Endothelial cell of umbilical vein (primary cell): Measurements from ENCODE around the gene LIX1. TPM values are rescaled to one million over a fixed set of nuclear protein-coding genes. Genes with fewer than 3 reads are reported as not detected.

Experiments
- BruUV-seq: library from RNA; stranded (reverse); fragments of 400-500 nt; replicated peaks from 2 replicates; lab custom pipeline; 2021; lab: Mats Ljungman, UMichigan
- CTCF ChIA-PET: fragments of 300-600, 350-600 bp; sonication (Branson Sonifier 250); formaldehyde crosslinking; loops from one replicate; lab custom pipeline; 2021; ENCODE audit warnings: antibody characterized with exemption, inconsistent platforms; lab: Charles Lee
- POLR2A ChIA-PET: fragments of 300-600, 350-600 bp; sonication (Branson Sonifier 250); formaldehyde crosslinking; loops from one replicate; lab custom pipeline; 2021; ENCODE audit warnings: antibody characterized with exemption, inconsistent platforms; lab: Charles Lee
- DNase-seq: peaks from one replicate; pipeline ENCODE4 v3.0.0-alpha.2; 2011; ENCODE audit warnings: low read depth, low spot score
- FAIRE-seq: peaks from 2 replicates; lab custom pipeline; 2011; peaks lifted over from hg19 to GRCh38; lab: Jason Lieb, UNC
- H2AFZ ChIP-seq: 2 replicates; pipeline ENCODE4 v1.6.0; 2012; ENCODE audit warnings: low read depth, low read length, control low read depth, inconsistent platforms
- H3K27ac ChIP-seq: 2 replicates; pipeline ENCODE4 v1.5.1; 2011; ENCODE audit warnings: low read depth, mild to moderate bottlenecking, control low read depth, low read length, moderate library complexity; ENCODE audit not compliant: insufficient read depth
- H3K27me3 ChIP-seq, 2 experiments: 2 replicates each; pipeline versions ENCODE4 v1.6.0 to v1.6.1; 2011; ENCODE audit warnings: low read length in 2 of 2, mixed read lengths in 1 of 2; ENCODE audit not compliant: control insufficient read depth in 2 of 2, insufficient read depth in 2 of 2
- H3K36me3 ChIP-seq, 2 experiments: 2 replicates in 1 of 2; 3 replicates in 1 of 2; pipeline ENCODE4 v1.5.1; 2011; ENCODE audit warnings: low read length in 2 of 2, mild to moderate bottlenecking in 1 of 2, moderate library complexity in 1 of 2; ENCODE audit not compliant: control insufficient read depth in 2 of 2, insufficient read depth in 2 of 2; ENCODE audit errors: extremely low read depth in 1 of 2
- H3K4me1 ChIP-seq: 3 replicates; pipeline ENCODE4 v1.5.1; 2011; ENCODE audit warnings: mild to moderate bottlenecking, low read length; ENCODE audit not compliant: control insufficient read depth, insufficient read depth; ENCODE audit errors: extremely low read depth
- H3K4me2 ChIP-seq: 2 replicates; pipeline ENCODE4 v1.6.1; 2011; ENCODE audit warnings: low read length, control low read depth, mixed read lengths; ENCODE audit not compliant: insufficient read depth
- H3K4me3 ChIP-seq, 3 experiments: fragments of 200-600 bp in 1 of 3; sonication (generic), shearing (Covaris generic) in 1 of 3; replicated peaks in 1 of 3; 2 replicates each; pipeline ENCODE4 v1.5.1; 2011 to 2016; ENCODE audit warnings: control low read depth in 3 of 3, low read length in 3 of 3, mild to moderate bottlenecking in 2 of 3, inconsistent platforms in 1 of 3, low read depth in 1 of 3, moderate library complexity in 1 of 3; ENCODE audit not compliant: insufficient read depth in 1 of 3
- H3K79me2 ChIP-seq: 2 replicates; pipeline ENCODE4 v1.6.0; 2012; ENCODE audit warnings: low read length, inconsistent platforms; ENCODE audit not compliant: control insufficient read depth, insufficient read depth
- H3K9ac ChIP-seq: replicated peaks from 2 replicates; pipeline ENCODE3; 2011; ENCODE audit warnings: low read length, control low read depth; ENCODE audit not compliant: insufficient read depth; ENCODE audit errors: extremely low read depth
- H3K9me1 ChIP-seq: replicated peaks from 3 replicates; pipeline ENCODE4 v1.6.0; 2011; ENCODE audit warnings: mild to moderate bottlenecking, low read length; ENCODE audit not compliant: control insufficient read depth, insufficient read depth; ENCODE audit errors: extremely low read depth
- H3K9me3 ChIP-seq: replicated peaks from 2 replicates; pipeline ENCODE4 v1.5.1; 2012; ENCODE audit warnings: low read length, inconsistent platforms; ENCODE audit not compliant: control insufficient read depth, insufficient read depth
- H4K20me1 ChIP-seq: replicated peaks from 2 replicates; pipeline ENCODE3; 2011; ENCODE audit warnings: mild to moderate bottlenecking, low read length; ENCODE audit not compliant: control insufficient read depth, insufficient read depth; ENCODE audit errors: extremely low read depth
- EZH2 ChIP-seq: IDR thresholded peaks from 2 replicates; pipeline ENCODE4 v1.6.1; 2012; ENCODE audit warnings: borderline replicate concordance, low read depth, mild to moderate bottlenecking, moderate library complexity, low read length, inconsistent platforms; ENCODE audit not compliant: severe bottlenecking
- FOS ChIP-seq: IDR thresholded peaks from 2 replicates; pipeline ENCODE4 v1.6.1; 2011; ENCODE audit warnings: mild to moderate bottlenecking, low read length, moderate library complexity, borderline replicate concordance; ENCODE audit not compliant: insufficient read depth
- GATA2 ChIP-seq: IDR thresholded peaks from 2 replicates; pipeline ENCODE4 v1.7.0; 2011; ENCODE audit warnings: low read depth, mild to moderate bottlenecking, moderate library complexity, mixed read lengths, low read length; ENCODE audit not compliant: insufficient read length, insufficient read depth
- JUN ChIP-seq: IDR thresholded peaks from 2 replicates; pipeline ENCODE4 v1.6.1; 2011; ENCODE audit warnings: borderline replicate concordance, low read depth; ENCODE audit not compliant: insufficient read length, insufficient read depth
- MYC ChIP-seq: IDR thresholded peaks from one replicate; pipeline ENCODE4 v1.6.1; 2011; ENCODE audit warnings: mild to moderate bottlenecking, low read depth, low read length
- POLR2A ChIP-seq: IDR thresholded peaks from 2 replicates; pipeline ENCODE4 v1.6.1; 2012; ENCODE audit warnings: low read depth, mild to moderate bottlenecking, control low read depth, low read length
- POLR2AphosphoS5 ChIP-seq: IDR thresholded peaks from 2 replicates; pipeline ENCODE4 v1.6.1; 2012; ENCODE audit warnings: low read depth, mild to moderate bottlenecking, control low read depth, low read length, moderate library complexity; ENCODE audit not compliant: insufficient read depth
- dilution Hi-C: fragments of 300-500 bp; cut with MboI; formaldehyde crosslinking; loops from one replicate; pipeline ENCODE4 v1.15.0; 2019; ENCODE audit warnings: low sequenced_read_pairs; ENCODE audit not compliant: extremely low pct_ligation_motif_present
- intact Hi-C: fragments of 100-400 bp; cut with micrococcal nuclease; formaldehyde crosslinking; loops from one replicate; pipeline ENCODE4 v1.10.0; 2022
- polyA plus RNA-seq, 4 experiments: library from polyadenylated mRNA; depleted of rRNA in 3 of 4; stranded (reverse) in 3 of 4; unstranded in 1 of 4; fragments of >200 nt; gene quantifications; 2 replicates each; pipeline versions ENCODE4 v1.2.1 to v1.2.3, GENCODE V29; 2011 to 2012; ENCODE audit warnings: missing spikeins in 1 of 4
- total RNA-seq: library from RNA; stranded (reverse); gene quantifications from 2 replicates; pipeline ENCODE4 v1.2.3, GENCODE V29; 2021
- TF ChIP-seq, protein P1 (sequence below), 2 donors: IDR thresholded peaks; 1 replicate in 1 of 2; 2 replicates in 1 of 2; pipeline ENCODE4 v1.5.1; 2011; ENCODE audit warnings: low read length in 2 of 2, mild to moderate bottlenecking in 2 of 2, moderate library complexity in 2 of 2, control low read depth in 1 of 2, inconsistent platforms in 1 of 2, low read depth in 1 of 2; ENCODE audit not compliant: insufficient read depth in 1 of 2; ENCODE audit errors: extremely low read depth in 1 of 2
- TF ChIP-seq, protein P2 (sequence below): IDR thresholded peaks from 2 replicates; pipeline ENCODE4 v1.6.1; 2011; ENCODE audit not compliant: insufficient read depth, insufficient read length

Gene LIX1
- total and polyA plus RNA-seq, 2 donors (not counting 3 experiments of a cell fraction or from before 2014, with no cell fraction given): not detected

DNA sequence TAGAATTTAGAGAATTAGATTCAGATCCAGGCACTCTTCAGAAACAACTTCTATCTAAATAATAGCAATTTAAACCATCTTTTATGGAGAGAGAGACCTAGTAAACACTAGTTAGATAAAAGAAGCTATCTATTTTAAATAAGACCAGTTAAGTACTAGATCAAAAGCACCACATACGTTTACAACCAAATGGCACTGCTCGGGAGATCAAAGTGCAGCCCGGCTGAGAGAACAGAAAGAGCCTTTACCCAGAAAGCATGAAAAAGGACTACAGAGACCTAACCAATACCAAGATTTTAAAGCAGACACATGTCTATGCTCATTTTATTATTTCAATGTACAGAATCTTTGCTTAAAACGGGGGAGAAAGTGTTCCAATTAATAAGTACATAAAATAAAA is 30.8 kb downstream of the LIX1 start:
- no TSS peak for BruUV-seq
- ChIA-PET CTCF (interaction anchor here (1.0 to 1.4 kb wide), 2 partner anchors 31 to 243 kb away, joined by 3 to 4 read pairs; partner anchors contain the start of gene LIX1), POLR2A (no interaction called here)
- TF ChIP-seq, protein P1, sequence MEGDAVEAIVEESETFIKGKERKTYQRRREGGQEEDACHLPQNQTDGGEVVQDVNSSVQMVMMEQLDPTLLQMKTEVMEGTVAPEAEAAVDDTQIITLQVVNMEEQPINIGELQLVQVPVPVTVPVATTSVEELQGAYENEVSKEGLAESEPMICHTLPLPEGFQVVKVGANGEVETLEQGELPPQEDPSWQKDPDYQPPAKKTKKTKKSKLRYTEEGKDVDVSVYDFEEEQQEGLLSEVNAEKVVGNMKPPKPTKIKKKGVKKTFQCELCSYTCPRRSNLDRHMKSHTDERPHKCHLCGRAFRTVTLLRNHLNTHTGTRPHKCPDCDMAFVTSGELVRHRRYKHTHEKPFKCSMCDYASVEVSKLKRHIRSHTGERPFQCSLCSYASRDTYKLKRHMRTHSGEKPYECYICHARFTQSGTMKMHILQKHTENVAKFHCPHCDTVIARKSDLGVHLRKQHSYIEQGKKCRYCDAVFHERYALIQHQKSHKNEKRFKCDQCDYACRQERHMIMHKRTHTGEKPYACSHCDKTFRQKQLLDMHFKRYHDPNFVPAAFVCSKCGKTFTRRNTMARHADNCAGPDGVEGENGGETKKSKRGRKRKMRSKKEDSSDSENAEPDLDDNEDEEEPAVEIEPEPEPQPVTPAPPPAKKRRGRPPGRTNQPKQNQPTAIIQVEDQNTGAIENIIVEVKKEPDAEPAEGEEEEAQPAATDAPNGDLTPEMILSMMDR (IDR thresholded peaks at IDR 0.05; ENCODE audit: extremely low read depth in 1 of 2, insufficient read depth in 1 of 2, low read depth in 1 of 2, low read length in 2 of 2): no peak
- Histone ChIP-seq H4K20me1 (no peaks in the 10 kb centered on the region), H3K27me3 (peaks cover 3 to 5% of the 10 kb centered on the region in 2 experiments), H3K4me3 (no peak overlapping the region), H3K36me3 (no peaks in the 10 kb centered on the region), H3K27ac (no peak overlapping the region), H3K4me2 (no peak overlapping the region), H3K9ac (no peak overlapping the region), H3K4me1 (no peaks in the 10 kb centered on the region), H3K9me1 (no peaks in the 10 kb centered on the region), H3K9me3 (no peaks in the 10 kb centered on the region), H3K79me2 (no peaks in the 10 kb centered on the region), H2AFZ (no peak overlapping the region)
- intact Hi-C loops: no loop called here
- DNase-seq: no peak
- no peak for FAIRE-seq
- dilution Hi-C loops: no loop called here

DNA sequence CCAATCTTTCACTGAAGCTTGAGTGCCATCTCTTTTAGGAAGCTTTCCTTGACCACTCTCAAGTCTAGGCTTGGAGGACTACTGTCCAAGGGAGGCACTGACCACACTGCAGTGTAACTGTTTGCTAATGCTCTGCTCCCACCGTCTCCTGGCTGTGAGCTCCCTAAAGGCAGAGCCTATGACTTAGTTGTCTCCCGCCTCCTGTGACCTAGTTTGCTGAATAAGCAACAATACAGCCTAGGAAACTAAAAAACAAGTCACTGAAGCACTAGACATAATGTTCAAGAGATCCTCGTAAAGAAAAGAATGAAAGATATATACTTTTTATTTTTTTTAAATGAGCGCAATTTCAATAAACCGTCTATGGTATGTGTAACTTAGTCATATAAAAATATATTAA is 31.4 kb downstream of the LIX1 start:
- TF ChIP-seq, protein P1 (IDR thresholded peaks at IDR 0.05; ENCODE audit: extremely low read depth in 1 of 2, insufficient read depth in 1 of 2, low read depth in 1 of 2, low read length in 2 of 2): no peak
- no peak for TF ChIP-seq POLR2AphosphoS5
- no peak for TF ChIP-seq GATA2
- TF ChIP-seq, protein P2, sequence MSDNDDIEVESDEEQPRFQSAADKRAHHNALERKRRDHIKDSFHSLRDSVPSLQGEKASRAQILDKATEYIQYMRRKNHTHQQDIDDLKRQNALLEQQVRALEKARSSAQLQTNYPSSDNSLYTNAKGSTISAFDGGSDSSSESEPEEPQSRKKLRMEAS: no peak
- TF ChIP-seq POLR2A: no peak
- no peak for TF ChIP-seq EZH2
- no peak for TF ChIP-seq JUN
- no peak for TF ChIP-seq FOS
- no peak for TF ChIP-seq MYC
- H3K9me1 ChIP-seq: no peaks in the 10 kb centered on the region
- ChIA-PET CTCF (interaction anchor here (1.0 to 1.4 kb wide), 2 partner anchors 32 to 242 kb away, joined by 3 to 4 read pairs; partner anchors contain the start of gene LIX1), POLR2A (no interaction called here)
- H3K4me1 ChIP-seq: no peaks in the 10 kb centered on the region
- intact Hi-C loops: no loop called here
- no peaks in the 10 kb centered on the region for H3K36me3 ChIP-seq
- BruUV-seq: no TSS peak
- H3K79me2 ChIP-seq: no peaks in the 10 kb centered on the region
- DNase-seq (no peak), FAIRE-seq (no peak)
- H3K27ac ChIP-seq: no peak overlapping the region
- H3K27me3 ChIP-seq: peaks cover 3 to 9% of the 10 kb centered on the region in 2 experiments
- H3K4me3 ChIP-seq: no peak overlapping the region
- H4K20me1 ChIP-seq: no peaks in the 10 kb centered on the region
- H3K9ac ChIP-seq: no peak overlapping the region
- no peaks in the 10 kb centered on the region for H3K9me3 ChIP-seq
- dilution Hi-C loops: no loop called here
- H2AFZ ChIP-seq: no peak overlapping the region
- H3K4me2 ChIP-seq: no peak overlapping the region
